COR-L47 (cell line): ENCODE results near the gene NCKAP5.

Source experiments
- DNase-seq: peaks from one replicate; lab custom pipeline; 2025; lab: John Stamatoyannopoulos, UW

NCKAP5 gene

DNA sequence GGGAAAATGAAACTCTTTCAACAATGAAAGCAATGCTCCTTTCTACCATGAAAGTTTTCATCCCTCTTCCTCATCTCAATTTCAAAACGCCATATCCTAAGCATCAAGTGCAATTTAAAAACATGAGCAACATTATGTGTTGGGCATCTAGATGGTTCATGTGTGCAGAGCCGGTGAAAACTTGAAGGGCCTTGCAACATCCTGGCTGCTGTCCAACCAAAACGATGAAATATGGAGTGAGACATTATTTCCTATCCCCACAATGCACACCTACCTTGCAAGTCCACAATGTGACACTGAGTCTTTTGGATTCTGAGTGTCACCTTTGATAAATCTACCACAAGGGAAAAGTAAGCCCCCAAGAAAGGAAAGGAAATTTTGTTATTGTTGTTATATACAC, 110.0 kb downstream of the NCKAP5 start:
- DNase-seq, result no peak

DNA sequence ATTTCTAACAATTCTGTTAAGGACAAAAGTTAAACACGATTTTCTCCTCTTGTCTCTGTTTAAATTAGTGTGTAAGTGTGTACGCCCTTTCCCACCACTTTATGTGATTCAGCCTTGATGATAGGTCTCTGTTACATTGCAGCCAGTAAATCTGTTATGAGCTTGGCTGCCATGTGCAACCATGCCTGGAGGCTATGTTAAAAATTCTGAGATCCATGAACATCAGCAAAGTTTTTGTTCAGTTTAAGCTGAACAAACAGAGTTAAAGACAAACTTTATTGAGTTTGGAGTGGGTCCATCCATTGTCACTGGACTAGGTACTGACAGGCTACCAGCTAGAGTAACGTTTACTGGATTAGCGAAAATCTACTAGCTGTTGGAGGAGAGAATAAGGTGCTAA, 110.4 kb downstream of the NCKAP5 start:
- no peak for DNase-seq

DNA sequence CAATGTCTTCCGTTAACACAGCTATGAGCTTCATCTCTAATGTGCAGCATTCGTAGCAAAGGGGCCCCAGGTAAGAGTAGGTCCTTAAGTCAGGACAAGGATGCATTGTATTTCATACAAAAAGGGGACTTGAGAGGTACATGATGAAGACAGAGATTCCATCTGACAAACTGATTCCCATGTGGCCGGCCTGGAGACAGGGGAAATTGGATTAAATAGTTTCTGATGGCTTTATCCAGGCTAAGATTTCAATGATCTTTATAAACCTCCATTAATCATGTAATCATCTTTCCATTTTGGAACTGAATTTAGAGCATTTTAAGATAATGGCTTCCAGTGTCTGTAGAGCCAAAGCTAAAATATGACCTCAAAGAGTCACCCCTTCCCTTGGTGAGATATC, 111.3 kb downstream of the NCKAP5 start:
- no peak for DNase-seq

DNA sequence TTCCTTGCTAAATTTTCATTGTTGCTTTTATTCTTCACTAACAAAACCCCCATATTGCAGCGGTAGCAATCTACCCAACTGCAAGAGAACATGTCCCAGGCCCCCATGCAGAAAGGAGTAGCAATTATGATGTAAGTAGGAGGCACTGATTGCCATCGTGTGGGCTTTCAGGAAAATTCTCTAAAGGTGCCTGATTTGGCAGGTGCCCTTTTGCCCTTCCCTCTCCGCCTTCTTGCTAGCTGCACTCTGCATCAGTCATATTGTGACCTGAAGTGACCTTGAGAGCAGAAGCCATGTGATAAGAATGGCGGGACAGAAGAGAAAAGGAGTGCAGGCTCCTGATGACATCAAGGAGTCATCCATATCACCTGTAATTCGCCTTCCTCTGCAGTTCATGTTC, 112.1 kb downstream of the NCKAP5 start:
- no peak for DNase-seq

DNA sequence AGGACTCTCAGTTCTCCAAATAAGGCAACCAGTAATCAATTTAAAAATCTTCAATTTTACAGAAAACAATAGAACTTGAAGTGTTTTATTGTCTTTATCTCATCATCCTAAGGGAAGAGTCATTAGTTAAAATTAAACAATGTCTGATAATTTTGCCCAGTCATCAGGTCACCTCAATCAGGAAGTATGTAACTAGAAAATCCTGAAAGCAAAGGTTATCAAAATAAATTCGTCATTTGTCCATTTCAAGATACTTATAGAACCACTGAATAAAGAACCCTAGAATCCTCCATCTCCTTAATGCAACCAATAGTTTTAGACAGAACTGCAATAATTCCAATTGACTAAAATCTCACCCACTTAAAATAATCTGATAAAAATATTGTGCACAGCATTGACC, 115.2 kb downstream of the NCKAP5 start:
- no peak for DNase-seq

DNA sequence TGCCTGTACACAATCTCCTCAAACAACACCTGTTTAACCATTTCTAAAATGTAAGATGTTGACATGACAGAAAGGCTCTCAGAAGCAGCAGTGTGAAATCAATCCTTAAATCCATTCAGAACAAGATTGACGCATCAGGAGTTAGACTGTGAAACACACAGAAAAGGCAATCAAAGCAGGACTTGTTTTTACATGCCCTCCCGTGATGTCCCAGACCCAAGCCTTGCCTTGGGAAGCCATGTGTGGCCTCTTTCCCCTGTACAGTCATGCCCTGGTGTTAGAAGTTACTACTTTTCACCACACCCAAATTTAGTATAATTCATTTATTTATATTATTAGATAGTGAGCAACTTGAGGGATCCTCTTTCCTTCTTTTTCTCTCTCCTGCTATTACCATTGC, 115.7 kb downstream of the NCKAP5 start:
- DNase-seq, result no peak

DNA sequence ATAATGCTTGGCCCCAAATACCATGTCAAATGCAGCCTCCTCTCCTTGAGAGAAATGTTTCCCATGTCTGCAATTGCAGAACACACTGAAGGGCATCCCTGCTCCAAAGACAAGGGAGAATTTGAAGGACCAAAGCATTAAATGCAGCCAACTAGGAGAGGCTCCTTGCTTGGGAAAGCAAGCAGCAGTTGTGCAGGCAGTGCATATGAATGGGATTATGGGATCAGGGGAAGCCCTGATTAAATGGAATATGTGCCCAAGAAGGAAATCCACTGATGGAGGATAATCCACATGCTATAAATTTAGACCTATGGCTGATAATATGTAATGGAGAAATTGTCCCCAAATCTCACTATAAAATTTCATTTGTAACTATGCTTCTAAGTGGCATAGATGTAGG, 116.1 kb downstream of the NCKAP5 start:
- no peak for DNase-seq

DNA sequence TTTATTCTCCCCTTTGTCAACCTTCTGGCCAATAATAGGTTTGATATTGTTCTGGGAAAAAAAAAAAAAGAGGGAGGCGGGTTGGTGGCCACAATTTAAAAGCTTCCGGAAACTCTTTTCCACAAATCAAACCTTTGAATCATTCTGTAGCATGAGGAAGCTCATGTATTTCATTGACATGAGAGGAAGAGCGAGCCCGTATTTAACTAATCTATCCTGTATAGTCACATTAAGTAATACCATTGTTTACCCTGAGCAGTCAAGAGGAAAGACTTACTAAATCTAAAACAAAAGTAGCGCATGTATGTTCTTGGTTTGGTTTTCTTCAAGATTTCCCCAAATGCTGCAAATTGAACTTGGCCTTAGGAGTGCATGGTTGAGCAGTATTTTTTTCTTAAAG, 120.1 kb downstream of the NCKAP5 start:
- DNase-seq, result no peak

DNA sequence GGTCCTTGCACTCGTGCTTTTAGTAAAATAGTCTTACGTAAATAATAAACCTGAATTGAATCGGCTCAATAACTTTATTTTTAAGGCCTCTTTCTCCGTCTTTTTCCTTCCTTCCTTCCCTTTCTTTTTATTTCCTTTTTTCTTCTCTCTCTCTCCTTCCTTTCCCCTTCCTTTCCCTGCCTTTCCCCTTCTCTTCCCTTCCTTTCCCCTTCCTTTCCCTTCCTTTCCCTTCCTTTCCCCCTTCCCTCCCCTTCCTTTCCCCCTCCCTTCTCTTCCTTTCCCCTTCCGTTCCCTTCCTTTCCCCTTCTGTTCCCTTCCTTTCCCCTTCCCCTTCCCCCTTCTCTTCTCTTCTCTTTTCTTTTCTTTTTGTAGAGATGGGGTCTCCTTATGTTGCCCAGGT, 121.0 kb downstream of the NCKAP5 start:
- no peak for DNase-seq

DNA sequence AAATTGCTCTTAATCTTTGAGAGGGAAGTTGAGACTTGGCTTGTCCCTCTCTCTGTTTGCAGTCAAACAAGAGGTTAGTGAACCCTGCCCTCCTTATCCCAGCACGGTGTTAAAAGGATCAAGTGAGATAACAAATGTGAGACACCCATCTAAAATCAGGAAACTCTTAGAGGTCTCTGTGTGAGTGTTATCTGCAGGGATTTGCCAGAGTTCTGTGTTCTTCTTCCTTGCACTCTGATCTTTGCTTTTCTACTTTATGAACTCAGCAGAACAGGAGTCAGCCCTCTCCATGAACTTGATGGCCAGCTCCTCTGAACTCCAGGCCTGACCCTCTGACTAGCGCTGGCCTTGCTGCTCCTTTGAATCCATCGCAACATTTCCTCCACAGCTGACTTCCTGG, 123.8 kb downstream of the NCKAP5 start:
- DNase-seq, result no peak

DNA sequence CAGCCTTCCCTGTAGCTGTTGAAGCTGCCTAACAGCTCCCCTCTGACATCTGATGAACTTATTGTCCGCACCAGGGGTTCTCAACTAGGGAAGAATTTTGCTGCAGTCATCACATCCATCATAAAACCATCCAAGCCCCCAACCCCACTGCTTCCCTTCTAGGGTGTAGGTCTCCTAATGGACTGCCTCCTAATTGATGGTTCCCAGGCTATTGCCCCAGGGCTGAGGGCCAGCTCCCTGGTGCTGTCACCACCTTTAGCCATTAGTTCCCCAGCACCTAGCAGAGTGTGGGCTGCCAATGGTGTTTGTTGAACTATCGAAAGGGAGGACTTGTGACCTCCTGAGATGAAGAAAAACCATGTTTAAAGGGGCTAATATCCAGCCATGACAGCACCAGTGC, 125.9 kb downstream of the NCKAP5 start:
- DNase-seq, result no peak

DNA sequence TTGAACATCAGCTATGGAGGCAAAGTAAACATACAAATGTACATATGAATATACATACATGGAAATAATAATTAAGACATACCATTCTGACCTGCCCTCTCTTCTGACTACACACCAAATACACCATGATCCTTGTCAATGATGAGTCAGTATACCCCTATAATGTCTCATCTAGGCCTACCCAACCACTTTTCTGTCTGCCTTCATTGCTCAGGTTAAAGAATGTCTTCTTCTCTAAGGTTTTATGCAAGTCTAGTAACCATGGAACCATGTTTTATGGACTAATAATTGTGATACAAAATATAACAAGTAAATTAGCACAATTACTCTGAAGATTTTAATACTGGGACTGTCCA, 128.7 kb downstream of the NCKAP5 start:
- no peak for DNase-seq

DNA sequence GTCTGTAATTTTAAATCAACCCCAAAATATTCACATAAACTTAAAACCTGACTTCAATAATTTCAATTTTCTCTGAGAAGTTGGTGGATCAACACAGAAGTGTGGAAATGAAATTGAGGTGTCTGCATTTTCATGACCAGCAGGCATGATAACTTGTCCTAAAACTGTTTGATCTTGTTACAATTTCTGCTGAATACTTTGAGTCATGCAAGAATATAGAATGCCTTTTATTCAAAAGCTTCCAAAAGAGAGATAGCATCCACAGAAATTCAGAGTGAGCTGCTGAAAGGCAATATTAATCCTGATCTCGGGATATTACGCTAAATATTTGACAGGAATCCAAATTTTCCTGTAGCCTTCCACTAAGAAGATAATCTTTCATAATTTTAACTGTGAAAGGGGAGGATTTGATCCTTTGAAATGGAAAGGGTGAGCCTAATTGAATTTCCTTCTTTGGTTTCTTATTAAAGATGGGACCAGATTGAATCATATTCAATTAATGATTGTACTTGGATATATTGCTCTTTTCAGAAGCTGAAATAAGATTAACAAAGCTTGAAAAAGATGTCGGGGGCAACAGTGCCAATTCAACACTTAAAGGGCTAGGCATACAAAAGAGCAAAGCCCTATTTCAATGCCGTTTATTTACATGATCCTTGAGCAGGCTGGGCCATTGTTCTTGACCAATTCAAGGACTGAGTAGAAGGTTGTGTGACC, 129.3 kb downstream of the NCKAP5 start:
- no peak for DNase-seq

DNA sequence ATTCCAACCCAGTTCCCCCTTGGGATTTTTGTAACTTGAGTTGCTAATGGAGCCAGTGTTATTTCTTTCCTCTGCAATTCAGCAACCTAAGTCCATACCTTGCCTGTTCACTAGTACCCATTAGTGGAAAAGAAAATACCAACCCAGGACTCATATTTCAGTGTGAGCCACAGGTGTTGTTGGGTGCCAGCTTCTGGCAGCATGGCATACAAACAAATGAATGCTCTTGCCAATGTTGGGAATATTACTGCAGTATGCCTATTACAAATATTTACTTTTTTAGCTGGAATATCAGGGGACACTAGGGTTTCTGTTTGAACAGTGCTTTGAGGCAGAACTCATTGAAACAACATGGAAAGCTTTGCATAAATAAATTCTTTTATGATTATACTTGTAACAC, 130.2 kb downstream of the NCKAP5 start:
- no peak for DNase-seq

DNA sequence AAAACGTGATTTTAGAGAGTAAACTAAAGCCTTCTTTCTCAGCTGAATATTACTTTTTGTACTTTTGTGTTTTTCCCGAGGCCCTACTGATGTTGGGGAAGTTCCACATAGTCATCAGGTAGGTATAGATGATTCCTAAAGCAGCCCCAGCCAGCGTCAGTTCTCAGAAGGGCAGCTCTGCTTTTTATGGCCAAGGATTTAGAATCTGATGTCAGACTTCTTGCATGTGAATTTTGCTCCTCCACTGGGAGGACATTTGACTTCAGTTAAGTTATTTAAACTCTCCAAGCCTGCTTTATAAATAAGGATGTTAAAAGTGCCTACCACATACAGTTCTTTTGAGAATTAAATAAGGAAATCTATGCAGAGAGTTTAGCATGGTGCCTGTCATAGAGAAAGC, 130.8 kb downstream of the NCKAP5 start:
- no peak for DNase-seq

DNA sequence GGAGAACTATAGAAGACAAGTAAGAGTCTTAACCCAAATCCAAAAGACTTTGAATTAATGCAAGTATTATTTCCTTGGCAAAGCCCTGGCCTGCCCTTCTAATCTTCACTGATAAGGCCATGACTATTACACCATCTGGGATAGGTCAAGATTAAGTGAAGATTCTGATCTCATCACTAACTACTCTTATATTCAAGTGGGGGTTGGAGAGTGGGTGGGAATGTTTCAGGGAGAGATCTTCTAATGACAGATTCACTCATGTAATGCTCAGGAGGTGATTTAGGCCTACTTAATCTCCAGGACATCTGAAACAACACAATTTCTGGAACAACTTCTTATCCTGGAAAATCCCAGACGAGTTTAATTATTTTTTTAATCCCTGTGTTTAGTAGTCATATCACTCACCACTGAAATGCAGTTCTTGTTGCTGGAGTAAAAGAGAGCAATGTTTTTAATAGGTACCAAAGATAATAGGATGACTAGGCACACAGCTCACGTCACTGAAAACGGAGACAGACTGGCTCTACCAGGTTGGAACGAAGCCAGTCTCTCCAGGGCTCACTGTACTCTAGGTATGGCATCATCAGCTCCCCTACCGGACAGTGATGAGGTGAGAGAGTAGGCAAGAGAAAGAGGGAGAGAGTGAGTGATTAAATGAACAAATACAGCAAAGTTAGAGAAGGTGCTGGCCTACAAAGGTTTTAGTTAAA, 133.1 kb downstream of the NCKAP5 start:
- no peak for DNase-seq

DNA sequence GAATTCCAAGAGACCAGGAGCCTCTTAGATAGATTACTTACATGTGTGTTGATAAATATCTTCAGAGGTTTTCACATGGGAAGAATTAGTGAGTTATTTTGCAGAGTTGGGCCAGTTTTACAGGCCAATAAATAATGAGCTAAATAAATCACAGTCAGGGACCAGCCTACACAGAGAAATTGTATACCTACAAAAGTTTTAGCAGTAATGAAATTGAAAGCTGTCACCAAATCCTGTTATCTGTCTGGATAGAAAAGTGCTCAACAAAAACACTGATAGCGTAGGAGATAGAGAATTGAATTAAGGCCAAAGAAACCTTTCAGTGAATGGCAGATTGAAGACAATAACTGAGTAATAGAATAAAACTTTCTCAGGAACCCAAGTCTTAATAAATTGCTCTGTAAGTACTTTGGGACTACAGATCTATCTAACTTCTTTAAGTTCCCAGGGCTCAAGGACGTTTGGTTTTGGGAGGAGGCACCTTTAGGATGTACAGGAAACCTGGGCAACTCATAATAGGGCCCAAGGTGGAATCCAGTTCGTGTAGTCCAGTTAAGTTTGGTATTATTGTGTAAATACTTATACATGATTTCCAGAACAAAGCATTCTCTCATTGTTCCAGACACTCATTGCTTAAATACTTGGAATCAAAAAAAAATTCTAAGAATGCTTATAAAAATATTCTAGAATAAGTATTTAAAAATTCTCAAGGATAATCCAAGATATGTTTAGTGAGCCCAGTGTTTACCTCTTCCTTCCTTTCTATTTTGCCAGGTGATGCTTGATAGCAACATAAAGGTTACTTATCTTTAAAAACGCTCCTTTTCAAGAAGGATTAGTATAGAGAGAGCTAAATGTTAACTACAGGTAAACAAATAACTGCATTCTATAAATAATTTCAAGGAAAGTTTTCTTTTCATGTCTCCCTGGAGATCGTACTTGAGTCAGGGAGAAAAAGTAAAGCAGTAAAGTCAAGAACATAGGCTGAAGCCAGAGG, 134.5 kb downstream of the NCKAP5 start:
- no peak for DNase-seq

DNA sequence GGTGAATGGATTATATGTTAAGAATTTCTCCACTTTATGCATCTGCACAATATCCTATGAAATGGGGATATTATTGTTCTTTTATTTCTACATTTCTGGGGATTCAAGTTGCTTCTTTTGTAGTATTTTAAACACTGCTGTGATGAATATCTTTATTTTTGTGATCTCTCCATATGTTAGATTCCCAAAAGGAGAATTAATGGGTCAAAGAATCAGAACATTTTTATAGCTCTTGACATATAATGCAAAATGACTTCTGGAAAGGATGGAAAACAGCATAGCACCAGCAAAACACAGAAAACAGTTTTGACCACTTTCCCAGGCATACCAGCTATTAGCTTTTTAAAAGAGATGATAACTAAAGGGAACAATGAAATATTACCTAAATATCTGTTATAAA, 135.5 kb downstream of the NCKAP5 start:
- no peak for DNase-seq

DNA sequence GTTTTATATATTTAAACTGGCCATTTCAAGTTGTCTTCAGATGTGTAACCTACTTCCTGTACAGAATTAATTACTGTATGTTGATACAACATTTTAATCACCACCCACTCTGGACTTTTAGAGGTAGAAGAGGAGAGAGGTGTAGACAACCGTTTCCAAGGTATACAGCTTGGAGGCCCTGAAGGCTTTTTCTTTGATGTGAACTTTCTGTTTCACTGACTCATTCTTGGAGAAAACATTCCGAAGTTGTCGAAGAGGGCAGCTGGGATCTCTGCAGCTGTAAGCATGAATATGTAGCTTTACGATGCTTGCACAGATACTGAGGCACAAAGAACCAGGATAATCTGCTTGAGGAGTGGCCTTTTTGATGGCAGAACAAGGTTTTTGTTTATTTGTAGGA, 137.0 kb downstream of the NCKAP5 start:
- DNase-seq, result no peak

DNA sequence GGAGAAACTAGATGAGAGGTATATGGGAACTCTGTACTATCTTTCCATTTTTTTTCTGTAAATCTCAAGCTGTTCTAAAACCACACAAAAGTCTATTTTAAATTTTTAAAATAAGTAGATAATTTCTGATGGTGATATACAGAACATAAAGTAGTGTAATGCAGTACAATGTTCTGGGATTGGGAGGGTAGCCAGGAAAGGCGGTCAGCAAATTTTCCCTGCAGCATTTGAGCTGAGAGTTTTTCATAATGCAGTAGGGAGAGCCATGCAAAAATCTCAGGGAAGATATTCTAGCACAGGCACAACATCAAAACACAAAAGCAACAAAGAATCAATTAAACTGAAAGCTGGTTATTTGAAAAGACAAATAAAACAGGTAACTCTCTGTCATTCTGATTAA, 141.5 kb downstream of the NCKAP5 start:
- no peak for DNase-seq

DNA sequence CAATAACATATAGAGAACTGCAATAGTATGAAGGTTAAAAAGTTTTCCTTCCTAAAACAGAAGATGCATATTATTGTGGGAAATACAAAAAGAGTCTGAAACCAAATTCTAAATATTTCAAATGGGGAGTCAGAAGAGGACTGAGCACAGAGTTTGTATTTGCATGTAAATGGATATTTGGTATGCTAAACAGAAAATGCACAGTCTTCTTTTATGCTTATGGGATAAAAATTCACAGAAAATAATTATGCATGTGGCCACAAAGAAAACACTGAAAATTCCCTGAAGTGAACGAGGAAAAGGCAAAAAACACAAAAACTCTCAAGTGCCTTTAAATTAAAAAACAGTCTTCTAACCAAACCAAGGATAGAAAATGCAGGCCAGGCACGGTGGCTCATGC, 142.7 kb downstream of the NCKAP5 start:
- no peak for DNase-seq

DNA sequence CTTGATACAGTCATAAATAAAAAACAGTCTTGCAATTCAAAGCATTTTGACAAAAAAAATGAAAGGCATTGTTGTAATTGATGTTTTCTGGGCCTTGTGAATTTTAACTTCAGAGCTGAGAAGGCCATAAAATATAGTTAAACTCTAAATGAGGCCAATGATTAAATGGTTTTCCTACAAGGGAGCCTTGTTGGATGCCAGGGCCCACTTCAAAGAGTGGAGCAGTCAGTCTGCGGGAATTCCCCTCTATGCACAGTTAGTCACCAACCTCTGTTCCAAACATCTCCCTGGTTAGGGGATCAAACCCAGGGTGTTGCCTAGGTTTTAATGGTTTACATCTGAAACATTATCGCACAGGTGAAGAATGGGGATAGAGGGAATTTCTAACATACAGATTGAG, 143.4 kb downstream of the NCKAP5 start:
- no peak for DNase-seq

DNA sequence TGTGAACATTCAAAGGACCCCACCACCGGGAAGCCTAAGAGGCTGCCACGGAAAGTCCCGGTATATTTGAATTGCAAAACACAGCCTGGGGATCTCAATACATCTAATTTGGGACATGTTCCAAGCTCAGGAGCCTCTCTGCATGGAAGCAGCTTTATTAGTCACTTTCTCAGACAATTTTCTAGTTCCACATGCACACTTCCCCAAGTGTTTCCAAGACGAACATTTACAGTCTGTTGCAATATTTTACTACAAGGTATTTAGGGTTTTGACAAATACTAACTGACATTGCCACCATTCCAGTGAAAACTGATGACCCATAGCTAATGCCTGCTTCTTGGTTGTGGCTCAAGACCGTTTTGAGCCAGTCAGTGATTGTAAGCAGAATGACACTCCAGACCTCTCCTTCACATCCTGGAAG, 145.3 kb downstream of the NCKAP5 start:
- DNase-seq, result no peak
